SK-N-SH (cell line): ENCODE data around the gene MTCL1.

Experiments
- CTCF ChIP-seq: fragments of 200-600 bp; sonication (generic); IDR thresholded peaks from 2 replicates; pipeline ENCODE4 v1.6.1; 2017; ENCODE audit warnings: antibody characterized with exemption, mild to moderate bottlenecking, moderate library complexity
- FOSL2 ChIP-seq: IDR thresholded peaks from 2 replicates; pipeline ENCODE4 v1.4.0; 2012; ENCODE audit warnings: low read depth, mild to moderate bottlenecking, moderate library complexity, borderline replicate concordance
- MAX ChIP-seq: IDR thresholded peaks from 2 replicates; pipeline ENCODE4 v1.4.0; 2012; ENCODE audit warnings: low read depth
- MXI1 ChIP-seq: IDR thresholded peaks from 2 replicates; pipeline ENCODE4 v1.6.1; 2012; ENCODE audit warnings: mild to moderate bottlenecking, low read depth, low read length, improper control_type of control experiment
- RAD21 ChIP-seq: IDR thresholded peaks from 2 replicates; pipeline ENCODE4 v1.6.1; 2012; ENCODE audit warnings: mild to moderate bottlenecking, low read length
- REST ChIP-seq: IDR thresholded peaks from 2 replicates; pipeline ENCODE4 v1.6.1; 2012; ENCODE audit warnings: mild to moderate bottlenecking, low read depth, low read length, moderate library complexity
- RFX5 ChIP-seq: IDR thresholded peaks from 2 replicates; pipeline ENCODE4 v1.6.1; 2012; ENCODE audit warnings: mild to moderate bottlenecking, improper control_type of control experiment, low read length
- TAF1 ChIP-seq: IDR thresholded peaks from 2 replicates; pipeline ENCODE4 v1.6.1; 2012; ENCODE audit warnings: low read depth, mild to moderate bottlenecking, low read length, moderate library complexity, borderline replicate concordance
- TEAD4 ChIP-seq: IDR thresholded peaks from 2 replicates; pipeline ENCODE4 v1.4.0; 2012; ENCODE audit warnings: mild to moderate bottlenecking, borderline replicate concordance; ENCODE audit not compliant: insufficient read depth
- USF1 ChIP-seq: IDR thresholded peaks from 2 replicates; pipeline ENCODE4 v1.4.0; 2012; ENCODE audit warnings: low read depth, borderline replicate concordance
- YY1 ChIP-seq: IDR thresholded peaks from 2 replicates; pipeline ENCODE4 v1.4.0; 2012; ENCODE audit warnings: low read depth, mild to moderate bottlenecking
- ZBTB33 ChIP-seq: IDR thresholded peaks from 2 replicates; pipeline ENCODE4 v1.4.0; 2012; ENCODE audit warnings: low read depth, borderline replicate concordance

GRCh38 chr18:8704361-8705237, 757 bp upstream of the MTCL1 start:
- TF ChIP-seq ZBTB33 (no peak), MXI1 (peak; percentile 70), FOSL2 (no peak), CTCF (no peak), MAX (peak; percentile 66; the same call in 1 of the 2 replicates), RAD21 (no peak), REST (no peak), TEAD4 (no peak), YY1 (no peak), USF1 (no peak), TAF1 (no peak), RFX5 (no peak)
